Iris pigment epithelial cell (primary cell): ENCODE measurements around the gene GUCA2B.
A peak's percentile ranks its signal among the peaks of the same experiment; 100 is the strongest.

Experiments
- DNase-seq: peaks from one replicate; pipeline ENCODE4 v3.0.0-alpha.2; 2011; ENCODE audit warnings: low read depth

GUCA2B gene

DNA sequence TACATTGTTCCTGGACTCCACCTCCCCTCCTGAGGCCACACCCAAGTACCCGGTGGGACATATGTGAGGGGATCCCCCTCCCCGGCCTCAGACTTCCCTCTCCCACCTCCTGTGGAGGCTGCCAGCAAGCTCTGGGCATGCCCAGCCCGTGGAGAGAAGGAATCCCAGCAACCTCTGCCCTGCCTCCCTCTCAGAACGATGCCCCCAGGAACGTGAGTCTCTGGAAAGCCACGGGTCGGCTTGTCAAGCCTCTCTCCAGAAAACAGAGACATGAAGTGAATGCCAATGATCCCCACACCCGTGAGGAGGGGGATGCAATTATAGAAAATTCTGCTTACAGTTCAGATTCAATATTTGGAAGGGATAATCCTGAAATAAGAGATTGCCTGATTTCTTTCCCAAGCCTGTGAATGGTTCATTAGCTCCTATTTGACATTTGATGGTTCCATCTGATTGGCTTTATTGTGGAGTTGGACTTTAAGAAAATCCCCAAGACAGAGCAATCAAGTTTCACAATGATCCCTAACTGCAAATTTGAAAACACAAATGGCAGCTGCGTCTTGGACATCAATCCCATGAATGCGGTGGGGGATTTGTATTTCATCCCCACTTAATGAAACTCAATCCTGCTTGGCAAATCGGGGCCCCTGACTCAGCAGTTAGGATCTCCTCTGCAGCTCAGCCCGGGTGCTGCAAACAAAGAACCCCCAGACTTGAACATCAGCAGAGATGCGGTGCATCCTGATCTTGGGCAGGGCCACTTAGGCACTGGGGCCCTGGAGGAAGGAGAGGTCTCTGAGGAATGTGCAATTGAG is 9.1 kb upstream of the GUCA2B start:
- DNase-seq, result no peak

DNA sequence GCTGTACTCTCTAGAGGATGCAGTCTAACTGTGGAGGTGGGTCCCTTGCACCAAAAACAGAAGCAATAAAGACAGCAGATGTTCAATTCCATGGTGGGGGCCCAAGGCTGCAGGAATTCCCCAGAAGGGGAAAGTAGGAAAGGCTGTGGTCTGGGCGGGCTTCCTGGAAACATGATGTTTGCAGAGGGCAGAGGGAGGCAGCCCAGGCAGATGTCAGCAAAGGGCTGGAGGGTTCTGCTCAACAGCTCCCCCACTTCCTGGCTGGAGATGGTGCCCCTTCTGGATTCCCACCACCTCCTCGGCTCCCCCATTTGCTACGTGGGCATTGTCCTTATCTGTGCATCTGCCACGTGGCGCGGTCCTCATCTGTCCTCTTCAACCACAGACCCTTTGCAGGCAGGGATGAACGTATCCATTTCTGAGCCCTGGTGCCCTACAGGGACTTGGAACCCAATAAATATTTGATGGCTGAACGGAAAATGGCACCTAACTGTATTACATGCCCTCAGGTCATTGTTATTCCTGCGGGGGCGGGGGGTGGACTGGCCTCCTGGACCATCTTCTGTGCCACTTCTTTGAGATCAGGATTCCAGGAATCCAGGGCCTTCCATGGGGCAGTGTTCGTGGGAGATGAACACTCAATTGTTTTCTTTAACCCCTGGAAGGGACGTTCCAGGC is 8.4 kb upstream of the GUCA2B start:
- DNase-seq, result no peak

GRCh38 chr1:42145389-42145716 is 7.9 kb upstream of the GUCA2B start:
- DNase-seq, result no peak

- no peak for DNase-seq
Measured at GRCh38 chr1:42145764-42146625, 7.2 kb upstream of the GUCA2B start.

DNA sequence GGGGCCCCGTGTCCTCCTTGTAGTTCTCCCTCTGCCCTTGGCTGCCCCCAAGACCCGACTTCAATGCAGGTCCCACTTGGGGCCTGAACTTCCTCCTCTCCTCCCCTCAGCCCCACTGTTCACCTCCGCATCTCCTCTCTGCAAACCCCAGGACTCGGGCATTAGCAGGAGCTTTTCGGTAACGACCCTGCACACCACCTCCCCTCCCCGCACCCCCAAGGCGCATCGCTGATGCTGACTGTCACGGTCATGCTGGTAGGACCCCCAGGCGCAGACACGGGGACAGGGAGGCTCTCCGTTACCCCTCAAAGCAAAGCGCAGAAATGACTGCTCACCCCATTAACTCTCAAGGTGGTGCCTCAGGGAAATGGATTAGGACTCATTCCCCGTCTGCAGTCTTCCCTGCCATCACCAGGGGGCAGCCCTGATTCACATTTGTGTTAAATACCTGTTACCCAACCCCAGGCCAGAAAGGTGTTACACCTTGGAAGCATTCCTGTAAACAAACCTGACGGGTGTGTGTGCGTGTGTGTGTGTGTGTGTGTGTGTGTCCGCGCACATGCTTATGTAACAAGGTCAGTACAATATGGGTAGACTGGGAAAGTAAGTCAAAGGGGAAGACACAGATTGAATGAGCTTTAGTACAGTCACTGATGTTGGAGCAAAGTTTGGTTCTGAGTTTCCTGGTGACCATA is 6.4 kb upstream of the GUCA2B start:
- DNase-seq, result peak; percentile 45

GRCh38 chr1:42148166-42148565 is 5.0 kb upstream of the GUCA2B start:
- DNase-seq, result no peak

GRCh38 chr1:42150651-42151050 is 2.6 kb upstream of the GUCA2B start:
- no peak for DNase-seq

- DNase-seq, result no peak
Measured at GRCh38 chr1:42152119-42152518, 1.1 kb upstream of the GUCA2B start.

GRCh38 chr1:42153624-42154023 is 414 bp downstream of the GUCA2B start:
- no peak for DNase-seq

GRCh38 chr1:42154685-42155084 is 1.5 kb downstream of the GUCA2B start:
- no peak for DNase-seq

- no peak for DNase-seq
Measured at GRCh38 chr1:42155362-42155761, 2.2 kb downstream of the GUCA2B start.

GRCh38 chr1:42157667-42158066 is 4.5 kb downstream of the GUCA2B start:
- no peak for DNase-seq

- DNase-seq, result peak; percentile 28
Measured at GRCh38 chr1:42158189-42158588, 5.0 kb downstream of the GUCA2B start.

DNA sequence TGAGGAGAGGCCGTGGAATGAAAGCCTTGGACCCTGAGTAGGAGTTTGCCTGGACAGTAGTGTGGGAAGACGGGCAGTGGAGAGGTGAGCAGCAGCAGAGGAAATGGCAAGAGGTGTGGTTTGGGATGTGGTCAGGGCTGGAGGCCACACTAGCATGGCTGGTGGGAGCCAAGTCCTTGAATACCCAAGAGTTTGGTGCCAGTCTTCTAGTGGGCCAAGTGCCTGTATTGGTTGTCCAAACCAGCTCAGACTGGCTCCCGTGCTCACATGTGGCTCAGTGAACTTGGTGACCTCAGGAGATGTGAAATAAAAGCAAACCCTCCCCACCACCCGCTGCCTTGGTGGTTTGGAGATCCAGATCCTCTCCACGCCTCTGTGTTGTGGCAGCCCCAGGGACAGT is 9.0 kb downstream of the GUCA2B start:
- DNase-seq, result no peak

GRCh38 chr1:42163114-42163513 is 9.9 kb downstream of the GUCA2B start:
- no peak for DNase-seq

GRCh38 chr1:42163536-42164503 is 10.6 kb downstream of the GUCA2B start:
- no peak for DNase-seq

DNA sequence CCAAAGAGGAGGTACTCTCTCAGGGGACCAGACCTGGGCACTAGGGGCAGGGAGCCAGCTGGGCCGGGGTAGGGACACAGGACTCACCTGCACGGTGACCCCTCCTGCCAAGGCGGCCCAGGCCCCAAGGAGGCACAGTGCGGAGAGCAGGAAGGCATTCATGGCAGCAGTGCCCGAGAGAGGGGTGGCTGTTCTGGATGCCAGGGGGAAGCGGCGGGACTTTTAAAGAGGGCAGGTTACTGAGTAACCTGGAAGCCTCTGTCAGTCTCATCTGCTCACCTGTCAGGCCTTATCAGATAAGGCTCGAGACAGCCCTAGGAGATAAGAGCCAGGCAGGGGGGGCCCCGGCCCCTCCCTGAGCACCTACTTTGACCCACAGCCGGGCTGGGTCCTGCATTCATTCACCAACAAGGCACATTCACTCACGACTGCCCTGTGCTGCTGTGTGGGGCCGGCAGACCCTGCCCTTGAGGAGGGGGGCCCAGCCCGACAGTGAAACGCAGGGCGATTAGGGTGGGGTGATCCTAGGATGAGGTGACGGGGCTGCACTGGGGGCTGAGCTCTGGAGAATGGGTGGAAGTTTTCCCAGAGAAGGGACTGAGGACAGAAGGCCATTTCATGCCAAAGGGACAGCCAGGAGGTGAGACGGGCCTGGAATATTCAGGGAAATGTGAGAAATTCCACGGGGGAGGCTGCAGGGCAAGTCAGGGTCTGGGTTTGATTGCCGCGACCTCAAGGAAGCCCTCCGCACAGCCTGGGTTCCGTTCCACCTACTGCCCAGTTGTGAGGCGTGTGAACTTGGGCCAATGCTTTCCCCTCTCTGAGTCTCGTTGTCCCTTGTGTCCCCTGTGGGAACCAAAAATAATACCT is 11.6 kb downstream of the GUCA2B start, which contains the start of gene GUCA2A:
GUCA2A (minus strand) TSS at position 195 of the 870 bp plus-strand sequence; CDS start at position 162, 33 bp downstream.
- no peak for DNase-seq

DNA sequence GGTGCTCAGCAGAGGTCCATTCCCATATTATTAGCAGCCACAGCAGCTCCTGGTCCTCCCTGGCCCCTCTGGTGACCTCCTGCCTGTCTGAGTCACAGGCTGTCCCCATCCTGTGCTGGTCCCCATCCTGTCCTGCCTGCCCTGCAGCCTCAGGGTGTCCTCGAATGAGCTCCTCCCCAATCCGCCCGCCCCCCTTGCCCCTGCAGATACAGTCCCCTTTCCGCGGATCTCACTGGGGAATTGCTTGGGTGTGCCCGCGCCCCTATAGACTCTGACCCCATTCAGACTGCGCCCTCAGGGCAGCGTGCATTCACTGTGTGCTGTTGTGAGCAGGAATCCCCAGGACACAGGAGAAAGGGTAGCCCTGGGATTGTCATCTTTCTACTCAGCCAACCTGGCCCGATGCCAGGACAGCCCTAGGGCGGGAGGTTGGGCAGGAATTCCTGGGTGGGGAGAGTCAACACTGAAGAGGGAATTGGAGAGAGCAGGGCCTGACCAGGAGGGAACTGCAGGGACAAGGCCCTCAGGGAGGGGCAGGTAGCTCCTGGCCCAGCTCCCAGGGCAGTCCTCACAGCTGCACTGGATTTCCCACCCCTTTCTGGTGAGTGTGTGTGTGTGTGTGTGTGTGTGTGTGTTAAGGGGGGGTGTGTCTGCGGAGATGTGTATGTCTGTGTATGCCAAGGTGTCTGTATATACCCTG is 12.5 kb downstream of the GUCA2B start:
- peak; percentile 29 for DNase-seq
